Measurements from ENCODE around the gene SFXN5. TPM values are rescaled to one million over a fixed set of nuclear protein-coding genes. Genes with fewer than 3 reads are reported as not detected.

SFXN5 gene
- total and polyA plus RNA-seq, 2 of the 8 experiments (the other 6 are each of a cell fraction or from before 2014, with no cell fraction given), result 29.3 to 33.1 TPM

GRCh38 chr2:73117441-73117840 lies 45.9 kb upstream of the SFXN5 start:
- POLR2A ChIA-PET (ENCODE audit: partially characterized antibody), result interaction anchor here (1.2 kb wide), 1 partner anchor 13 kb away, joined by 4 read pairs; no protein-coding TSS in a partner anchor
- TF ChIP-seq SUZ12 (IDR thresholded peaks at IDR 0.05; ENCODE audit: low read length) (no peak), KDM1A (IDR thresholded peaks at IDR 0.05; ENCODE audit: borderline replicate concordance, low read length) (no peak), ASH2L (IDR thresholded peaks at IDR 0.05; ENCODE audit: low read length) (no peak), HDAC2 (IDR thresholded peaks at IDR 0.05; ENCODE audit: borderline replicate concordance in 1 of 2, low read depth in 2 of 2, low read length in 2 of 2) (no peak), EP300 (IDR thresholded peaks at IDR 0.05; ENCODE audit: borderline replicate concordance in 1 of 2, low read depth in 2 of 2, low read length in 2 of 2) (no peak), CHD2 (IDR thresholded peaks at IDR 0.05; ENCODE audit: low read length) (no peak), SP1 (IDR thresholded peaks at IDR 0.05; ENCODE audit: low read depth, low read length) (no peak), ATF2 (IDR thresholded peaks at IDR 0.05; ENCODE audit: low read length) (no peak), CREB1 (IDR thresholded peaks at IDR 0.05) (no peak), BRCA1 (IDR thresholded peaks at IDR 0.05; ENCODE audit: low read depth, low read length) (no peak), POLR2AphosphoS5 (IDR thresholded peaks at IDR 0.05; ENCODE audit: low read depth, low read length) (no peak), EZH2 (IDR thresholded peaks at IDR 0.05; ENCODE audit: low read depth, low read length, severe bottlenecking) (no peak), KDM5A (IDR thresholded peaks at IDR 0.05; ENCODE audit: low read length) (no peak)

More at GRCh38 chr2:73117441-73117840, 45.9 kb upstream of the SFXN5 start:
- Histone ChIP-seq H3K23ac (ENCODE audit: insufficient read length) (no peak overlapping the region), H4K20me1 (replicated peaks in 1 of 2; ENCODE audit: control insufficient read depth in 1 of 2, insufficient read depth in 2 of 2, low read length in 2 of 2) (no peaks in the 10 kb centered on the region), H3K18ac (ENCODE audit: extremely low read depth, low read length) (no peak overlapping the region), H2BK12ac (ENCODE audit: low read depth, low read length) (no peak overlapping the region), H3K4me2 (ENCODE audit: insufficient read depth in 1 of 2, low read depth in 2 of 2, low read length in 2 of 2) (no peak overlapping the region), H3K79me2 (ENCODE audit: control insufficient read depth in 1 of 2, insufficient read depth in 2 of 2, low read length in 2 of 2) (no peaks in the 10 kb centered on the region), H3K23me2 (ENCODE audit: low read depth, low read length) (peaks cover 2% of the 10 kb centered on the region; the same call in 1 of the 2 replicates), H3K9ac (replicated peaks in 1 of 4; ENCODE audit: extremely low read depth in 1 of 4, low read depth in 3 of 4, low read length in 3 of 4) (no peak overlapping the region), H2AFZ (ENCODE audit: low read length) (no peak overlapping the region), H3K56ac (replicated peaks; ENCODE audit: insufficient read length, low read depth, low read length) (no peak overlapping the region), H2BK20ac (ENCODE audit: low read length) (no peak overlapping the region), H3K4me3 (ENCODE audit: extremely low read depth in 1 of 4, insufficient read depth in 2 of 4, low read depth in 3 of 4, low read length in 4 of 4) (no peak overlapping the region), H3K9me3 (ENCODE audit: insufficient read depth in 2 of 2, low read depth in 1 of 2, low read length in 1 of 2) (peaks cover 0 to 5% of the 10 kb centered on the region in 2 experiments; a peak in 1 of 4 replicates), H2AK5ac (ENCODE audit: low read depth, low read length) (no peak overlapping the region), H3K27me3 (replicated peaks in 1 of 4; ENCODE audit: control insufficient read depth in 3 of 4, extremely low read depth in 1 of 4, insufficient read depth in 3 of 4, low read length in 3 of 4) (no peaks in the 10 kb centered on the region; a peak in 2 of 7 replicates), H3K4me1 (replicated peaks in 1 of 4; ENCODE audit: control insufficient read depth in 3 of 4, insufficient read depth in 4 of 4, low read length in 3 of 4) (no peaks in the 10 kb centered on the region), H4K91ac (replicated peaks; ENCODE audit: insufficient read length, low read length) (no peak overlapping the region), H3K14ac (ENCODE audit: insufficient read length) (no peak overlapping the region), H3K4ac (replicated peaks; ENCODE audit: insufficient read length, low read depth, low read length) (no peak overlapping the region), H2BK5ac (ENCODE audit: low read depth, low read length) (no peak overlapping the region), H2BK15ac (ENCODE audit: low read length) (no peak overlapping the region), H2BK120ac (replicated peaks; ENCODE audit: low read depth, low read length) (no peak overlapping the region), H3K36me3 (ENCODE audit: control insufficient read depth in 2 of 4, insufficient read depth in 4 of 4, low read length in 3 of 4) (no peaks in the 10 kb centered on the region), H3K79me1 (ENCODE audit: low read depth, low read length) (no peaks in the 10 kb centered on the region), H4K8ac (ENCODE audit: extremely low read depth, insufficient read depth, low read length) (no peak overlapping the region), H4K5ac (ENCODE audit: insufficient read length, low read depth, low read length) (no peak overlapping the region), H3K27ac (ENCODE audit: low read depth, low read length) (no peak overlapping the region)
- 75% methylated on average over 1 of the region's 1 CpG; no CpG with 5 or more reads in 1 of the 2 experiments for WGBS, 2 experiments (ENCODE audit: extremely low coverage in 1 of 2, insufficient coverage in 1 of 2, insufficient read length in 1 of 2, insufficient replicate concordance in 2 of 2, low coverage in 1 of 2, low lambda C conversion rate in 2 of 2, missing lambda C conversion rate in 1 of 2)
- FAIRE-seq, result no peak
- DNase-seq (ENCODE audit: low read depth in 1 of 2, low spot score in 2 of 2), result no peak
- CTCF ChIA-PET (ENCODE audit: partially characterized antibody), result interaction anchor here (0.6 to 2.9 kb wide), 7 partner anchors 23 to 222 kb away, joined by 3 to 19 read pairs (median 5); partner anchors contain the start of gene PRADC1
